ENCODE results near the gene ZGLP1.

GRCh38 chr19:10293637-10294367 lies 15.8 kb downstream of the ZGLP1 start:
- TF ChIP-seq CTCF (IDR thresholded peaks at IDR 0.05; ENCODE audit: low read depth, low read length) (no peak), POLR2A (IDR thresholded peaks at IDR 0.05; ENCODE audit: extremely low read depth, insufficient read length) (no peak)

Data from NB4 (cell line).